GM21390 (cell line): ENCODE results near the gene FMN2.
"Not testable (repeated sequence)": the region's sequence is repeated elsewhere in the genome, so short reads cannot be mapped to it uniquely, and the experiment has no call there.

Experiments used
- ATAC-seq: cut with Tn5 transposase; IDR thresholded peaks from one replicate; pipeline ENCODE4 v1.9.1; 2021; ENCODE audit not compliant: unreplicated experiment

The FMN2 gene

DNA sequence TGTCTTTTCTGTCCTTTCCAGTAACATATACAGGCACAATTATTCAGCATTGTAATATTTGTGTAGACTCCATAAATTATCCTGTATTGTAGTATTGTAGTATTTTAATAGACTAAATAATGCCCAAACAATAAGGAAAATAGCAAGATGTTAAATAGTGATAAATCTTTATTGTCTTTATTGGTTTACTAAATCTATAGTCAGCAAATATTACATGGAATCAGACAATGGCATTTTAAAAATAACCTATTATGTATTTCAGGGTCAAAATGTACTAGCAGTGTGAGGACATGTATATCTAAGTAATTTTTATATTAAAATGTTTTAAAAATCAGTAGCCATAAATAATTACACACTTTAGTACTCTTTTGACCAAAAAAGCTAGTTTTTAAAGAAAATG lies 317.9 kb downstream of the FMN2 start:
- no peak for ATAC-seq

DNA sequence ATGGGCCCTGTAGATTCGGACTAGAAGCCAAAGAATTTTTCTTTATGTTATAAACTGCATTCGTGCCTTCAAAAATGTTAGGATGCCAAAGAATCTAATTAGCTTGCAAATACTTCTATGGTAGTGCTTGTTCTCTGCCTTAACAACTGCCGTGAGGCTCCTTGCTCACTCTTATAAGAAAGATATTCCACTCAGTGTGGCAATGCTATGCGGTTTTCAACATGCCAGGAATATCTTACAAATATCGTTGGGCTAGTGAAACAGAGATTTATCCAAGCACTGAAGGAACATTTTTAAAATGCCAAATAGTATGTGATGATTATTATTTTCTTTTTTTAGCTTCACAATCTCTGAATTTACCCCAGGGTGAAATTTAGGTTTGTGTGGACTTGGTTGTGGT lies 322.0 kb downstream of the FMN2 start:
- ATAC-seq: no peak

DNA sequence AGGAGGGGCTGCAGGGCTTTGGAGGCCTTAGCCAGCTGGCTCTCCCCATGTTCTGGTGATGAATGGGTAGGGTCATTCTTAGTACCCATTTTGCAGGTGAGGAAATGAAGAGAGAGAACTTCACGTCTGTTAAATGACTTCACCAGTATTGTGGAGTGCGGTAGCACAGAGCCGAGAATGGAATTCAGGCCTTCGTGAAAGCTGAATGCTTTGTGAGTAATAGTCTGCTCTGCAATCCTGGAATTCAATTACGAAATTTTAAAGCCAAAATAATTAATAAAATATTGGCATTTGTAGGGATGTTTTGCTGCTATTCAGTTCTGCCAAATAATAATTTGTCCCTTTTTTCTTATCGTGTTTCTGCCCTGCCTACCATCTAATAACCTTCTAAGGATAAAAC lies 322.6 kb downstream of the FMN2 start:
- ATAC-seq: no peak

DNA sequence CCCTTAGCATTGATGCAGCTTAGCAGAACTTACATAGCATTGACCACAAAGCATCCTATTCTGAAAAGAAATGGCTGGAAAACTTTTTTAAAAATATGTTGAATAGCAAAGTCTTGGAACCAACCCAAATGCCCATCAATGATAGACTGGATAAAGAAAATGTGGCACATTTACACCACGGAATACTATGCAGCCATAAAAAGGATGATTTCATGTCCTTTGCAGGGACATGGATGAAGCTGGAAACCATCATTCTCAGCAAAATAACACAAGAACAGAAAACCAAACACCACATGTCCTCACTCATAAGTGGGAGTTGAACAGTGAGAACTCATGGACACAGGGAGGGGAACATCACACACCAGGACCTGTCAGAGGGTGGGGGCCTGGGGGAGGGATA lies 323.3 kb downstream of the FMN2 start:
- not testable (repeated sequence) for ATAC-seq

DNA sequence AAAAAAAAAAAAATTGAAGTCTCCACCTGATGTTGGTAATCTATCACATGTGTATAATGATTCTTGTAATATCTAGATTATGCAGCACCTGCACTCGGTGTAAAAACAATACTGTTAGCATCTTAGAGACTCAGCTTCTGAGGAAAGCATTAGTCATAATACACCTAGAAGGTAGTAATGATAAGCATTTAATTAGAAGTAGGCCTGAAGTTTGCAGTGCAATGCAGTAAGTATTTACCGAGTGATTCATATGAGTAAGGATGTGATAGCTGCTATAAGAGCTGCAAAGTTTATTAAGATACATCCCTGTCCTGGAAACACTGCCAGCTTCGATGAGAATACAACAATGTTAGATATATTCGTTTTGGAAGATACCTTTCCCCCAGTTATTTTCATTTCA lies 323.8 kb downstream of the FMN2 start:
- no peak for ATAC-seq

DNA sequence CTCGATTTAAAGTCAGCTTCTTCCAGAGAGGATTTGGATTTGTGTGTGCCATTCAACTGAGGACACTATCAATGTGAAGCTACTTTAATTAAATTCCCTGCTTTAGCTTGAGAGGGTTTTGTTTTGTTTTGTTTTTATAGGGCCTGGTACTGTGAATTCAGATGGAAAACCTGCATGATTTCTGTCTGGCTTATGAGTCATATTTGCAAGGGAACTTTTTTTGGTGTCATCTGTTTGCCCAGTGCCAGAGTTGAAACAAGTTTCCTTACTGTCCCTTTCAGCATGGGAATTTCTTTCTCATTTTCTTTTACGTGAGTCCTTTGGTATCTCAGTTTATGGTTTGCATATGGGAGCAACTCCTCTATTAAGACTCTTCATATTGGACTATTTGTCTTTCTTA lies 325.6 kb downstream of the FMN2 start:
- ATAC-seq: no peak

DNA sequence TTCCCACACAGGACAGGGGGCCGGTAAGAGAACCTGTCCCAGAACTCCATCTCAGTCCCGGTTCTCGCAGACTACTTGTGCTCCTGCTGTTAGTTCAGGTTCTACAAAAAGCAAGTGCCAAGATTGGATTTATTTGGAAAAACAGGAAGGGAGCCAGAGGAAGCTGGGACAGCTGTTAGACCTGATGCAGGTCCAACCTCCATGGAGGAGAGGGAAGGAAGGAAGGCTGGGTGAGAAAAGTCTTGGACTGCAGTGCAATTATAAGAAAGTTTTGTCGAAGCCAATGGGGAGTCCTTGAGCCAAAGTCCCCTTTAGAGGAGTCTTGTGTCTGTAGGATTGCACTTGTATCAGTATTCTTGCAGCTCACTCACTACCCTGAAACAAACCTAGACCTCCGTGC lies 329.1 kb downstream of the FMN2 start:
- ATAC-seq: no peak

DNA sequence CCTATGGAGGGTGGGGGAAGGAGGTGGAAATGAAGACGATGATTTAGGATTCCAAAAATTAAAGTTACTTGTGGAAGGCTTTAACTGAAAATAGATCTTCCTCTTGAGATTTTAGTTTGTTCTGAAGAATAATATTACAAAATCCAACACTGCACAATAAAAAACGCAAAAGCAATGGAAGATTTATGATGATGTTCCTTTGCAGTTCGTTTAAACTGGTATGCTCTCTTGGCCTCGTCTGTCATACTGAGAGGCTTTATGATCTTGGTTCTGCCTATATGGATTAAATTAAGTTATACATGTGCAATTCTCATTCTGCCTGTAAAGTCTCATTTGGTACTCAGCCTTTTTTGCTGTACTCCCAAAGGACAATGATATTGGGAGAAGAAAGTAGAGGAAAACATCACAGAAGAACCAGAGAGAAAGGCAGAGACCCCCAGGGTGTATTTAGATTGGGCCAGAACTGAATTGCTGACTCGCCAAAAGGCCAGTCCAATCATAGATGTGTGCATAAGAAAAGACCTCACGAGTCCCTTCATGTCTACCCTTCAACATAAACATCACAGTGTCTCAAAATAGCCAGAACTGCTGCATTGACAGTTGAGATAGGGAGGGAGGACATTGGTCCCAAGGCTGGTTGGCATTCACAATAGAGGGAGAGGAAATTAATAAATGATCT lies 331.7 kb downstream of the FMN2 start:
- no peak for ATAC-seq

DNA sequence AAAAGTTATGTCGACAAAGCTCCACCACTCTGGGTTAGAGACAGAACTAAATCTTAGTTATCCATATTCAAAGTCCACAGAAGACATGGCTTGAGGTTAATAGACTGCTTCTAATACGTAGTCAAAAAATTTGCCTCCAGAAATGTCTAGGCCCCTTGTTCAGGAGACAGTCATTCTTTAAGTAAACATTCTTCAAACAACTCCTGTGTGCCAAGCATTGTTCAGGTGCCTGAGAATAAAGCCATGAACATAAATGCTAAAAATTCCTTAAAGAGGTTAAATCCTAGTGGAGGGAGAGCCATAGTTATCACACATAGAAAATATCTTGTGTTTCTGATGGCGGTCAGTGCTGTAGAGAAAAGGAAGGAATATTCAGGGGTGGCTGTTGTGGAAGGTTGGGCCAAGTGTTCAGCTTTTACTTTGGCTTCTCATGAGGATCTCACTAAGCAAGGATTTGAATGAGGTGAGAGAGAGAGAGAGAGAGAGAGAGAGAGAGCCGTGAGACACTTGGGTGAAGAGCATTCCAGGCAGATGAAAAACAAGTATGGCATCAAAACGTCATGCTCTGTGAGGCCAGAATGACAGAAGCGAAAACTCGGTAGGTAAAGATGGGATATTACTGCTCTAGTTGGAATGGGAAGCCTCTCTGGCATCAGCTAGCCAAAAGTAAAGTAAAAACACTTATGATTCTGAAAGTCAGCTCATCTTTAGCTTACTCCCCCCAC lies 333.2 kb downstream of the FMN2 start:
- no peak for ATAC-seq

DNA sequence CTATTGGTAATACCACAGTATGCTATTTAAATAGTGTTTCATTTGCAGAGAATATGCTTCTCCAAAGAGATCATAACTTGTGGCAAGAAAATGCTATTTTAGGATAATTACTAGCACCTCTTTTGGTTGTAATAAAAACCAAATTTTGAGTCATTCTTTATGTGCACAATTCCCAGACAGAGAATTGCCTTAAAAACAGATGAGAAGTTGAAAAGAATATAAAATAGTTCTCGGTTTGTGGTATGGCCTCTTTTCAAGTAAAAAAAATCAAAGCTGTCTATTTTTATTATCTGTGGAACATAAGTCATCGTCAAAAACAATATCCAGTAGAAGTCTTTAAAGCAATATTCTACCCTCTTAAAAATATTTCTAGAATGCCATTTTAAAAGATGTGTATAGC lies 334.4 kb downstream of the FMN2 start:
- no peak for ATAC-seq

DNA sequence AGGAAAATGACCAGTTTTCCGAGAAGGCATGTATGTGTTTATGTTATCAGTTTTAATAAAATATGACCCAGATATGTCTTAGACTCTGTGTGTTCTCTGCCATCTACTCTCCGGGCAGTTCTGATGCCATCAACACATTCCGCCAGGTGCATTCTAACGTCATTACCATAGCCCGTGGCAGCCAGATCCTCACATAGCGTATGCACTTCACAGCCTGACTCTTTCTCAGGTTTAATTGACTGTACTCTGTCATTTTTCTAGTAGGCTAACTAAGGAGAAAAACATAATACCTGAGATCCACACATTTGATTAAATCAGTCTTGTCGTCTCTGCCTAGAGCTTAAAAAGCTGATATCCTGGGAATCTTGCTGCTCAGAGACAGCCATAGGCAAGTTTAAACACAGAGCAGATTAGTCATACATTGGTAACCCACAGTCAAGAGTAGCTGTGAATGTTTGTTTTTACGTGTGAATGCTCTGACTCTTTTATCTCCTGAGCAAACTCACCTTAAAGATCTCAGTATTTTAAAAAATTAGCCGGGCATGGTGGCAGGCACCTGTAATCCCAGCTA lies 344.4 kb downstream of the FMN2 start:
- ATAC-seq: no peak

DNA sequence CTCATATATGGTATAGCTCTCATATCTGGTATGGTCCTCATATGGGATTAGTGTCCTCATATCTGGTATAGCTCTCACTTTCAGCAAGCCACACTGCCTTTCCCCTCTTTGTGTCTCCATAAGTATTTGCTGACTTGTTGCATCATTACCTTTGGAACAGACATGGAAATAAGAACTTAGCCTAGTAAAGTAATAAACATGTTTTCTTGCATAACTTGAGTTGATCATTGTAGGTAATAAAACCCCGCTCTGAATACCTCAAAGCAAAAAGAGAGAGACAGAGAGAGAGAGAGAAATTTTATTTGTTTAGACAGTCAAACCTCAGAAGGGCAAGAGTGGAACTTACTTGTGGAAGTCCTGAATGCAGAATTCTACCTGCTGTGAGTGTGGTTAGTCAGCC lies 350.0 kb downstream of the FMN2 start:
- no peak for ATAC-seq

DNA sequence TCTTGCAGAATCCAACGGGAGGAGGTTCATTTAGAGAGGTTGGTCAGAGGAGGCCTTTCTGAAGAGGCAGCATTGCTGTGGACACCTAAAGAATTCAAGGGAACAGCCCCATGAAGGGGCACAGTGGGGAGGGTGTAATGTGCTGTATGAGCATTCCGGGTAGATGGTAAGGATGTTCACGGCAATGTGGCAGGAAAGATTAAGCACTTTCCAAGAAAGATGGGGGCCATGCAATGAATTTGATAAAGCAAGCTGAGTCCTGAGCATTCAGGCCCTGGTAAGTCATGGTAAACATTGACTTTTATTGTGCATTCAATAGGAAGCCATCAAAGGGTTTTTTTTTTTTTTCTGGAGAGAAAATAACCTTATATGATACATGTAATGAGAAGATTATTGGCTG lies 353.7 kb downstream of the FMN2 start:
- ATAC-seq: no peak

DNA sequence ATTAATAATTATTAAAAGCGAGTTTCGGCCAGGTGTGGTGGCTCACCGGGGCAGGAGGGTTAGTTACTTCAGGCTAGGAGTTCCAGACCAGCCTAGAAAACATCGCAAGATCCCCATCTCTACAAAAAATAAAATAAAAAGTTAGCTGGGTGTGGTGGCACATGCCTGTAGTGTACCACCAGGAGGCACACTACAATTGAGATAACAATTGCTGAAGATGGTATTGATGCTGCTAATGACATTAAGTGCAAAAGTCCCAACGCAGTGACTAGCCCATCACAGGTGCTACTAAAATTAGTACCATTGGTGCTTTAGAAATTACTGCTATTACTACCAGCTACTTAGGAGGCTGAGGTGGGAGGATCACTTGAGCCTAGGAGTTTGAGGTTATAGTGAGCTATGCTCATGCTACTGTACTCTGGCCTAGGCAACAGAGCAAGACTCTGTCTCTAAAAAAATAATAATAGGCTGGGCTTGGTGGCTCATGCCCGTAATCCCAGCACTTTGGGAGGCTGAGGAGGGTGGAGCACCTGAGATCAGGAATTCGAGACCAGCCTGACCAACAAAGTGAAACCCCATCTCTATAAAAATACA lies 363.6 kb downstream of the FMN2 start:
- no peak for ATAC-seq

DNA sequence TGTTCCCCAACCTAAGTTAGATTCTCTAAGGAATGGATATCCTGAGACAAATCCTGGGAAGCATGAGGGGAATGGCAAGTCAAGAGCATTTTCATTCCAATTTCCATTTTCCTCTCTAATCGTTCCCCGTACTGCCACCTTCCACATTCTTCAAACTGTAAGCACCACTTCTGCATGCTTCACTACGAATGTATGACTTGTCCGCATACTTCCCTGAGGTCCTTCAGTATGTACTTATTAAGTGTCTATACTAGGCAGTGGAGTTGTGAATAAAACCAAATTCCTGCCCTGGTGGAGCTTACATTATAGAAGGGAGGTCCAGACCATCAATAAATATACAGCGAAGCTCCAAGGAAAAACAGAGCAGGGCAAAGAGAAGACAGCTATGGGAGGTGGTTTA lies 365.5 kb downstream of the FMN2 start:
- ATAC-seq: no peak

DNA sequence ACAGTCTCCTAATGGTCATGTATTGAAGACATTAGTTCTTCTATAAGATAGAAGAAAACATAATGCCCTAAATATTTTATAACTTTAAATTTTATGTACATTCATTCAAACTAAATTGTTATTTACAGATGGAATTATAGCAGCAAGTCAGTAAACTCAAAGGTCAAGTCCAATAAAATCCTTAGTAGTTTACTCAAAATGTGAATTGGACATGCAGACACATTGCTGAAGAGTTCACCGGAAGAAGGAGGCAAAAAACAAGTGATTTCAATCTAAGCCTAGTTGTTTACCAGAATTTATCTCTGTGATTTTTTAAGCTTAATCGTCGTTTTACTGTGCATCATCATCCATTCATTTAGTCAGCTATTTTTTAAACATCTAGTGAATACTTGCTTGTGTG lies 370.6 kb downstream of the FMN2 start:
- no peak for ATAC-seq

DNA sequence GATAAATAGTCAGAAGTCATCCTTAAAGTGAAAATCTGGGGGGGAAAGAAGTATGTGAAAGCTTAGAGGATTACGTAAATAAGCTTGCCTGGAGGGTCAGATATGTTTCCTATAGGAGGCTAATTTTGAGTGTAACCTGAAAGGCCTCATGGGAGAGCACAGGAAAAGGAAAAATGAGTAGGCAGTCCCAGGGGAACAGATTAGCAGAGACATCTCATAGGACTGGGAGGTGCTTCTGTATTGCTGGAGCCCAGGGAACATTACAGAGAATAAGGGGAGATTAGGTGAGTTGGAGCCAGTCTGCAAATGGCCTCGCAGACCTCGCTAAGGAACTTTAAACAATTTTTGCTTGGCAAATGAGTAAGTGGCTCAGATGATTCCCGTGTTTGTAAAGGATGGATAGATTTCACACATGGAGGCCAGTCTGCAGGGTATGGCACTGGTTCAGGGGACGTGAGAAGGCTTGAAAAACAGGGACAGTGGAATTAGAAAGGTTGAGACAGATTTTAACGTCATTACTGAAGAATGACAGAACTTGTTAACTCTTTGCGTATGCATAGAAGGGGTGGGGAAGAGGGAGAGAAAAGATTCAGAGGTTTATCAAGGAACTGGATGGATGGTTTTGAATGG lies 371.2 kb downstream of the FMN2 start:
- ATAC-seq: no peak

DNA sequence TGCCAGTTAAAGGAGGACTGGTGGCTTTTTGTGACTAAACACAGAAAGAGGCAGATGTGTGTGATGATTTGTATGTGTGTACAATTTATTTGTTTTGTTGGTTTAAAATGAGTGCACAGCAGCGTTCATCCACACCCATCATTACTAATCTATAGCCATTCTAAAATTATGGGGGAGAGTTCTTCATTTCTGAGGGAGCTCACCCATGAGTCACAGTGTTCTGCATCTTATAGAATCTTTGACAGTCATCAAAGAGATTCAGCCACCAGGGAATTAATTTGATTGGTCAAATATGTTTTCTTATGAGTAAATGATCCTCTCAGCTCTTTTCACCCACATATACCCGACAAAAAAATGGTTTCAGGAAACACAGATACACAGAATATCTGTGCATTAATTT lies 372.4 kb downstream of the FMN2 start:
- no peak for ATAC-seq

DNA sequence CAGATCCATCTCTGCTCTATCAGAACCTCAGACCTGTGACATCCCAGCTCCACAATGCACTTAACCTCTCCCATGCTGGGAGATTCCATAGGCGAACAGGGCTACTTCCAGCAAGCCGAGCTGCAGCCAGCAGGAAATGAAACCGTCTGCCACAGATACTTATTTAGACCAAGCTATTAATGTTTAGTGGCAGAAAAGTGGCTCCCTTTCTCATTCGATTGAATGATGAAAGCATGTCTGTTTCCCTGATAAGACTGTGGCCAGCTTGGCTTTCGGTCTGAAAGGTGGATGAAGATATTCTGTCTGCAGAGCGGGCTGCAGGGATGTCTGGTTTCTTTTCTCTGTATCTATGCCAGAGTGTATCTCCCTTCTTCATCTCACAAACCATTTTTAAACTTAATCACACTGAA lies 373.9 kb downstream of the FMN2 start:
- no peak for ATAC-seq

DNA sequence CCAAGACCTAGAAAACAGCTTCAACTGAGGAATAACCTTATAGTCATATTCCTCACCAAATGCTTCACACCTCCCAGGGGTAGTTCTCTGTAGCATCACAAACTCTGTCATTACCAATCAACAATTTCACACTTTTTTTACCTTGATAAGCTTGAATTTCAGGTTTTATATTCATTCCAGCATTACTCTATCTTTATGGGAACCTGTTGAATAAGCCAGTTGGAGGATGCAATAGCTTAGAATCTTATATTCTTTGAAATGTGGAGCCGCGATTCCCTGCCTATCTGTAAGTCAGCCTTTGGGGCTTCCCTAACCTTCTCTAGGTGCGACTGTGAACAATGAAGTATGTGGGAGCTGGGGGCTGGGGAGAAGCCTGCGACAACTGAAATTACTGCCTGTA lies 374.8 kb downstream of the FMN2 start:
- ATAC-seq: no peak

DNA sequence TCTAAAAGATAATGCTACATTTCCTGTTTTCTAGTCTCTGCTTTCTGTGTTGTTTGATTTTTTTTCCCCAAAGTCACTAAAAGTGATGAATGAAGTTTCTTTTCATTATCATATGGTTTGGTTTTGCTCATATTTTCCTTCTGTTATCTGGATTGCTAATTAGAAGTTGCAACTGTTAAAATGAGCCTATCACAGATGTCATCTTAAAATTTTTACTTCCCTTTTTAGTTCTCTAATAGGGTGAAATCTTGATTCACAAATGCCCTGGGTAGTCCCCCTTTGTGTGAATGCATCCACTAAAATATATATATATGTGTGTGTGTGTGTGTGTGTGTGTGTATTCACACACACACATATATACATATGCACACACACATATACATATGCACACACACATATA lies 376.2 kb downstream of the FMN2 start:
- ATAC-seq: no peak

DNA sequence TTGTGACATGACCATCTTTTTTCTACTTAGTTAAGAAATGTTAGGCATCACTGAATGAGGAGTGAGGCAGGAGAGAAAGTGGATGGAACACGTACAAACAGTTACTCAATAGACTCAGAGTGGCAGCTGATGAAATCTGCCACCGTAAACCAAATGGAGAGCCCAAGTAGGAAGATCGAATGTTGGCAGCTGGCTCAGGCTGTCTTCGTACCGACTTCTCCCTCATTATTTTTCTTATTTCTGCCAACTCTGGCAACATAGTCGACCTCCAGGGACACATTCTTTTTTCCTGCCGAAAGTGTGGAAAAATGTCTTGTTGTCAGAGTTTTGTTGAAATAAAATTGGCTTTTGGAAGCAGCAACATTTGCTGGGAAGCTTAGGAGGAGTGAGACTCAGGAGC lies 377.0 kb downstream of the FMN2 start:
- ATAC-seq: no peak
